Thoracic aorta (tissue), 2 donors: Measurements from ENCODE around the gene ATG9A. TPM values are rescaled to one million over a fixed set of nuclear protein-coding genes. Genes with fewer than 3 reads are reported as not detected.
"Not testable (repeated sequence)": the region's sequence is repeated elsewhere in the genome, so short reads cannot be mapped to it uniquely, and the experiment has no call there.

Experiments used
- ATAC-seq: fragments of 150-250 bp; one replicate; pipeline ENCODE4 v1.8.0; 2017; ENCODE audit warnings: low read depth; ENCODE audit not compliant: insufficient number of reproducible peaks, low FRiP score
- DNase-seq: peaks from one replicate; pipeline ENCODE4 v3.0.0-alpha.2; 2020; ENCODE audit warnings: low spot score
- H3K27ac ChIP-seq, 2 donors: fragments of 200-600 bp; sonication (generic); 1 replicate in 1 of 2; 2 replicates in 1 of 2; pipeline ENCODE4 v1.5.1; 2016; ENCODE audit warnings: mild to moderate bottlenecking in 2 of 2, moderate library complexity in 2 of 2
- H3K27me3 ChIP-seq: fragments of 200-600 bp; sonication (generic); replicated peaks from 2 replicates; pipeline ENCODE4 v1.6.0; 2016; ENCODE audit warnings: mild to moderate bottlenecking; ENCODE audit not compliant: insufficient read depth
- H3K36me3 ChIP-seq: fragments of 200-600 bp; sonication (generic); one replicate; pipeline ENCODE4 v1.5.1; 2016
- H3K4me1 ChIP-seq, 2 donors: fragments of 200-600 bp; sonication (generic); 1 replicate in 1 of 2; 2 replicates in 1 of 2; pipeline versions ENCODE4 v1.5.1 to v1.6.0; 2016; ENCODE audit warnings: low read depth in 2 of 2, mild to moderate bottlenecking in 1 of 2; ENCODE audit not compliant: control insufficient read depth in 1 of 2
- H3K4me3 ChIP-seq: fragments of 200-600 bp; sonication (generic); 2 replicates; pipeline ENCODE4 v1.5.1; 2016; ENCODE audit warnings: mild to moderate bottlenecking
- H3K9me3 ChIP-seq: fragments of 200-600 bp; sonication (generic); 2 replicates; pipeline ENCODE4 v1.5.1; 2016
- total RNA-seq, 2 donors: library from RNA; depleted of rRNA; stranded (reverse); fragments of >200 nt; gene quantifications; one replicate each; pipeline versions ENCODE4 v1.1.0 to v1.2.3, GENCODE V29; 2016
- TF ChIP-seq, protein P1 (sequence below): fragments of 200-600 bp; sonication (generic); IDR thresholded peaks from one replicate; pipeline ENCODE4 v1.5.1; 2019; ENCODE audit warnings: antibody characterized with exemption

Gene ATG9A
- total RNA-seq, 2 donors from 2014 or later, result 39.4 to 60.4 TPM

DNA sequence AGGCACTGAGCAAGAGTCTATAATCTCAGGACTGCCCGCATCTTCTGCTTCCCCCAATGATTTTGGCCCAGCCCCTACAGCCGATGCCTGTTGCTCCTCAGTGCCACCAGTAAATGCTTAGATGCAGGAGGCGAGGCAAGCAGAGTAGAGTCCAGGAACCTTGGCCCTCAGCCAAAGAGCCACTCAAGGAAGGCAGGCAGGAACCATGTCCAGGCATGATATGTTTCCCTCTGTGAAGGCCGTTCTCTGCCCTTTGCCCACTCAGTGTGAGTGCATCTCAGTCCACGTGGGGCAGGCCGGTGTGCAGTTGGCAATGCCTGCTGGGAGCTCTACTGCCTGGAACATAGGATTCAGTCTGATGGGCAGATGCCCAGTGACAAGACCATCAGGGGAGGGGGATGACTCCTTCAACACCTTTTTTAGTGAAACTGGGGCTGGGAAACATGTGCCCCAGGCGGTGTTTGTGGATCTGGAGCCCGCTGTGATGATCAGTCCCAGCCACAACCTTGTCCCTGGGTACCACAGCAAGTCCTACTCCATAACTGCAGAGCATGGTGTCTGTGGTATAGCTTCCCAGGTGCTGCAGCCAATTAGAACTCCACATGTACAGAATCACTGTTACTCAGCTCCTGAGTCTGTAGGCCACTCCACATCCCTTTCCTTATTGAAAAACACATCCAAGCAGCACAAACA, 40.1 kb upstream of the ATG9A start:
- Histone ChIP-seq H3K36me3 (no peaks in the 10 kb centered on the region), H3K4me1 (peaks cover 6 to 10% of the 10 kb centered on the region in 2 donors), H3K9me3 (no peaks in the 10 kb centered on the region), H3K27ac (no peak overlapping the region), H3K27me3 (no peaks in the 10 kb centered on the region), H3K4me3 (no peak overlapping the region)
- DNase-seq, result no peak
- TF ChIP-seq, protein P1, sequence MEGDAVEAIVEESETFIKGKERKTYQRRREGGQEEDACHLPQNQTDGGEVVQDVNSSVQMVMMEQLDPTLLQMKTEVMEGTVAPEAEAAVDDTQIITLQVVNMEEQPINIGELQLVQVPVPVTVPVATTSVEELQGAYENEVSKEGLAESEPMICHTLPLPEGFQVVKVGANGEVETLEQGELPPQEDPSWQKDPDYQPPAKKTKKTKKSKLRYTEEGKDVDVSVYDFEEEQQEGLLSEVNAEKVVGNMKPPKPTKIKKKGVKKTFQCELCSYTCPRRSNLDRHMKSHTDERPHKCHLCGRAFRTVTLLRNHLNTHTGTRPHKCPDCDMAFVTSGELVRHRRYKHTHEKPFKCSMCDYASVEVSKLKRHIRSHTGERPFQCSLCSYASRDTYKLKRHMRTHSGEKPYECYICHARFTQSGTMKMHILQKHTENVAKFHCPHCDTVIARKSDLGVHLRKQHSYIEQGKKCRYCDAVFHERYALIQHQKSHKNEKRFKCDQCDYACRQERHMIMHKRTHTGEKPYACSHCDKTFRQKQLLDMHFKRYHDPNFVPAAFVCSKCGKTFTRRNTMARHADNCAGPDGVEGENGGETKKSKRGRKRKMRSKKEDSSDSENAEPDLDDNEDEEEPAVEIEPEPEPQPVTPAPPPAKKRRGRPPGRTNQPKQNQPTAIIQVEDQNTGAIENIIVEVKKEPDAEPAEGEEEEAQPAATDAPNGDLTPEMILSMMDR, result no peak
- ATAC-seq, result no peak

DNA sequence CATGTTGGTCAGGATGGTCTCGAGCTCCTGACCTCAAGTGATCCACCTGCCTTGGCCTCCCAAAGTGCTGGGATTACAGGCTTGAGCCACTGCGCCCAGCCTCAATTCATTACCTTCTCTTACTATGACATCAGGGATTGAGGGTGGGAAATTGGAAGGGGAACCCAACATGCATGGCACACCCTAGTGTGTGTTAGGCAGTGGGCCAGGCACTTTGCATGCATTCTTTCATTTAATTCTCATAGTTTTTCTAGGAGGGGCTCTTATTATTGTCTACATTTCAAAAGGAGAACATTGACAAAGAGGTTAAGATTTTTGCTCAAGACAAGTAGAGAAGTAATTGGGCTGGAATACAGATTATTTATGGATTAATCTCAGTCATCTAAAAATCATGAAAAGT, 38.9 kb upstream of the ATG9A start:
- Histone ChIP-seq H3K9me3 (no peaks in the 10 kb centered on the region), H3K27me3 (no peaks in the 10 kb centered on the region), H3K27ac (no peak overlapping the region), H3K4me1 (no peaks in the 10 kb centered on the region), H3K4me3 (no peak overlapping the region), H3K36me3 (no peaks in the 10 kb centered on the region)
- DNase-seq (no peak), ATAC-seq (no peak)
- TF ChIP-seq, protein P1, result no peak

DNA sequence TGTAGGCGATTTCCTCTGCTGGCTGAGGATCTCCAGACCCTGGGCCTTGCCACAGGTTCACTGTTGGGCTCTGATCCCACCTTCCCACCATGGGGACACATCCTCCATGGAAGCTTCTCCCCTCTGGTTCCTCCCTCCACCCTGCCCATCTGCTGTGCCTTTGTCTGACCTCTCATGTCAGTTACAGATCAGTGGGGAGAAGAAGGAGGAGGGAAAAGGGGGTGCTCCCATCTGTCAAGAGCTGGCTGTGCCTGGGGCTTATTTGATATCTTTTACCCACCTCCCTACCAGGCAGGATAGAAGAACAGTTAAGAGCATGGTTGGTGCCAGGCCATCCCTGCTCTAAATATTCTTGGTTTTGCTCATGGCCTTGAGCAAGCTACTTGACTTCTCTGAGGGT, 37.5 kb upstream of the ATG9A start:
- H3K36me3 ChIP-seq, result no peaks in the 10 kb centered on the region
- no peaks in the 10 kb centered on the region for H3K27me3 ChIP-seq
- H3K9me3 ChIP-seq, result no peaks in the 10 kb centered on the region
- no peak overlapping the region for H3K27ac ChIP-seq
- TF ChIP-seq, protein P1, result no peak
- H3K4me1 ChIP-seq, result no peaks in the 10 kb centered on the region
- H3K4me3 ChIP-seq, result no peak overlapping the region
- ATAC-seq (no peak), DNase-seq (no peak)

DNA sequence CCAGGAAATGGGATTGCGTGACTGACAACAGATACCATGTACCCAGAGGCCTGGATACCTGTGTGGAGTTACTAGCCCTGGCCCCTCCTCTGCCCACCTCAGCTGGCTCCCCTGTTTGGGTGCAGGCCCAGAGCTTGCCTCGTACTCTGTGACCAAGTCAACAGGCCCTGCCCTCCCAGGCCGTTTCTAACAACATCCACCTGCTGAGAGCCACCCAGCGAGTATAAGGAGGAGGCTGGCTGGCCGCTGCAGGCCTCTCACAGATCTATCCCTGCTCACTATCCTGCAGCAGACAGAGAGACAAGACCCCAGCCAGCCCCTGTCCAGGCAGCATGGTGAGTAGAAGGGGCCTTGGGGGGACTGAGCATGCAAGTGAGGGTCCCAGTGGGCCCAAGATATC, 36.8 kb upstream of the ATG9A start:
- H3K36me3 ChIP-seq, result no peaks in the 10 kb centered on the region
- H3K27me3 ChIP-seq, result no peaks in the 10 kb centered on the region
- H3K4me1 ChIP-seq, result no peaks in the 10 kb centered on the region
- no peaks in the 10 kb centered on the region for H3K9me3 ChIP-seq
- H3K4me3 ChIP-seq, result no peak overlapping the region
- DNase-seq, result no peak
- TF ChIP-seq, protein P1, result no peak
- H3K27ac ChIP-seq, result no peak overlapping the region
- no peak for ATAC-seq

DNA sequence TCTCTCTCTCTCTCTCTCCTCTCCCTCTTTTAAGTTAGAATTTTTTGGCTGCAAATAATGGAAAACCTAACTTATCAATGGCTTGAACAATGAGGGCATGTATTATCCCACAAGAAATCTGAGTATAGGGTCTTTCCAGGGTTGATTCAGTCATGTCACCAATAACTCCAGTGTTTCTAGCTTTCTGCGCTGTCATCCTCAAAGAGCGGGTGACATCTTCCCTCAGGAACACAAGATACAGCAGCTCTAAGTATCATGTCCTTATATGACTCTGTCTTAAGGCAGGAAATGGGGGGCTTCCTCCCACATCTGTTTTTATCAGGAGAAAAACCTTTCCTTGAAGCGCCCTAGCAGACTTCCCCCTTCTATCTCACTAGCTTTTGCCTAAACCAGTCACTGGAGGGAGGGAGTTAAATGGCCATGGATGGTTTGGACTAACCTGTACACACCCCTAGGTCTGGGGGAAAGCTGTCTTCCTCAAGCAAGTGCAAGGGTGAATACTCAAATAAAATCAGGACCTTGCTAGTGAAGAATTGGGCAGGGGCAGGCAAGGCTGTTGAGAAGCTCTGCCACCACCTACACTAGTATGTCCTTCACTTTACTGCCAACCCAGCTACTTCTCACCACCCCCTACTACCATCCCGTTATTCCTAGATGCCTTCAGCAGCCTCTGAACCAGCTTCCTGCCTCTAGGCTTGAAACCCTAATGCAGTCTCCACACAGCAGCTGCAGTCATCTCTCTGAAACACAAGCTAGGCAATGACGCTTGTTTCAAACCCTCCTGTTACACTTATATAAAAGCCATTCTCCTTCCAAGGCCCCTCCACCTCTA, 31.8 kb upstream of the ATG9A start:
- no peaks in the 10 kb centered on the region for H3K9me3 ChIP-seq
- ATAC-seq (no peak), DNase-seq (no peak)
- no peak overlapping the region for H3K4me3 ChIP-seq
- TF ChIP-seq, protein P1, result no peak
- no peaks in the 10 kb centered on the region for H3K36me3 ChIP-seq
- H3K27me3 ChIP-seq, result no peaks in the 10 kb centered on the region
- H3K27ac ChIP-seq, result no peak overlapping the region
- H3K4me1 ChIP-seq, result no peaks in the 10 kb centered on the region

DNA sequence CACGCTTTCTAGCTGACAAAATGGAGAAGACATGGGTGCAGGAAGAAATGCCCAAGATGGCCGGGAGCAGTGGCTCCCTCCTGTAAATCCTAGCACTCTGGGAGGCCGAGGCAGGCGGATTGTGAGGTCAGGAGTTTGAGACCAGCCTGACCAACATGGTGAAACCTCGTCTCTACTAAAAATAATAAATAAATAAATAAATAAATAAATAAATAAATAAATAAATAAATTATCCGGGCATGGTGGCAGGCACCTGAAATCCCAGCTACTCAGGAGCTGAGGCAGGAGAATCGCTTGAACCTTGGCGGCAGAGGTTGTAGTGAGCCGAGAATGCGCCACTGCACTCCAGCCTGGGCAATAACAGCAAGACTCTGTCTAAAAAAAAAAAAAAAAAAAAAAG, 29.5 kb upstream of the ATG9A start:
- not testable (repeated sequence) for H3K27me3 ChIP-seq, H3K4me3 ChIP-seq, H3K4me1 ChIP-seq, H3K27ac ChIP-seq, DNase-seq, H3K36me3 ChIP-seq, H3K9me3 ChIP-seq, ATAC-seq
